Lung (tissue), 16 donors: ENCODE measurements around the gene NIPSNAP3A. TPM values are rescaled to one million over a fixed set of nuclear protein-coding genes. Genes with fewer than 3 reads are reported as not detected.
"Not testable (repeated sequence)": the region's sequence is repeated elsewhere in the genome, so short reads cannot be mapped to it uniquely, and the experiment has no call there.

Experiments
- ATAC-seq: fragments of 200-7000 bp; cut with Tn5 transposase; one replicate; pipeline ENCODE4 v1.9.1; 2020; ENCODE audit warnings: moderate number of reproducible peaks; ENCODE audit not compliant: insufficient read depth, low FRiP score
- DNase-seq, 3 donors: peaks; one replicate each; pipeline ENCODE4 v3.0.0-alpha.2; 2013 to 2017
- H3K27ac ChIP-seq, 2 donors: one replicate each; pipeline ENCODE4 v1.5.1; 2013; ENCODE audit warnings: mild to moderate bottlenecking in 2 of 2, moderate library complexity in 2 of 2, control low read depth in 1 of 2, inconsistent platforms in 1 of 2, low read depth in 1 of 2, low read length in 1 of 2
- H3K27me3 ChIP-seq, 3 donors: one replicate each; pipeline ENCODE4 v1.5.1; 2013; ENCODE audit warnings: low read length in 2 of 3; ENCODE audit not compliant: control insufficient read depth in 3 of 3, insufficient read depth in 3 of 3
- H3K36me3 ChIP-seq, 4 donors: one replicate each; pipeline ENCODE4 v1.5.1; 2013; ENCODE audit warnings: low read length in 4 of 4, mild to moderate bottlenecking in 1 of 4, moderate library complexity in 1 of 4; ENCODE audit not compliant: control insufficient read depth in 4 of 4, insufficient read depth in 4 of 4
- H3K4me1 ChIP-seq, 5 donors: one replicate each; pipeline ENCODE4 v1.5.1; 2013; ENCODE audit warnings: low read length in 5 of 5, mild to moderate bottlenecking in 2 of 5, moderate library complexity in 1 of 5; ENCODE audit not compliant: control insufficient read depth in 5 of 5, insufficient read depth in 5 of 5
- H3K4me3 ChIP-seq: one replicate; pipeline ENCODE4 v1.5.1; 2013; ENCODE audit warnings: mild to moderate bottlenecking, control low read depth, moderate library complexity
- H3K9ac ChIP-seq, 2 donors: one replicate each; pipeline ENCODE4 v1.5.1; 2013; ENCODE audit warnings: low read length in 2 of 2, control low read depth in 1 of 2; ENCODE audit not compliant: insufficient read depth in 1 of 2
- H3K9me3 ChIP-seq, 4 donors: one replicate each; pipeline ENCODE4 v1.5.1; 2013; ENCODE audit warnings: low read length in 3 of 4, mild to moderate bottlenecking in 1 of 4, moderate library complexity in 1 of 4; ENCODE audit not compliant: control insufficient read depth in 4 of 4, insufficient read depth in 3 of 4
- CTCF ChIP-seq: IDR thresholded peaks from 2 replicates; pipeline ENCODE4 v1.5.1; 2012; ENCODE audit warnings: mild to moderate bottlenecking; ENCODE audit errors: control extremely low read depth, extremely low read depth
- WGBS, 2 donors: extraction: QIAGEN DNeasy Blood & Tissue Kit; methylation state at CpG; one replicate each; pipeline ENCODE4 v1.1.7; 2013; 5-methylcytosine and 5-hydroxymethylcytosine counted together
- long read RNA-seq, 5 donors: transcript quantifications; one replicate each; lab custom pipeline, GENCODE V29; 2026
- polyA plus RNA-seq, 2 donors: library from polyadenylated mRNA; stranded (reverse); fragments of 200-250 nt; gene quantifications; one replicate each; pipeline ENCODE4 v1.2.1, GENCODE V29; 2013
- total RNA-seq, 2 donors: library from RNA; depleted of rRNA in 1 of 2; stranded (reverse); fragments of >200 nt in 1 of 2; gene quantifications; one replicate each; pipeline ENCODE4 v1.2.1, GENCODE V29; 2014 to 2021
- donor health status: control.
- donor health status: control.
- donor health status: Bipolar disorder and iron deficiency.
- donor health status: healthy.
- donor health status: DM: yes; HTN: yes; CAD: no.

NIPSNAP3A gene
- total RNA-seq, result 10 to 100 TPM; 20.1 to 49.5 TPM
- 10 to 100 TPM; 18.9 to 23.6 TPM for polyA plus RNA-seq
- long read RNA-seq, donor 1, transcript NIPSNAP3A-201 (6 exons, 1,633 nt), result major isoform, 21 of 42 reads
- long read RNA-seq, donor 1, partial matches to known transcripts, result 20 of 42 reads
- long read RNA-seq, donor 1, other reads (novel, unspliced or antisense), result 0 of 42 reads
- long read RNA-seq, donor 2, transcript NIPSNAP3A-201 (6 exons, 1,633 nt), result major isoform, 6 of 13 reads
- long read RNA-seq, donor 2, partial matches to known transcripts, result 7 of 13 reads
- long read RNA-seq, donor 2, other reads (novel, unspliced or antisense), result 0 of 13 reads
- long read RNA-seq, donor 3, transcript NIPSNAP3A-201 (6 exons, 1,633 nt), result major isoform, 11 of 22 reads
- long read RNA-seq, donor 3, partial matches to known transcripts, result 11 of 22 reads
- long read RNA-seq, donor 3, other reads (novel, unspliced or antisense), result 0 of 22 reads
- long read RNA-seq, donor 4, transcript NIPSNAP3A-201 (6 exons, 1,633 nt), result major isoform, 7 of 15 reads
- long read RNA-seq, donor 4, partial matches to known transcripts, result 8 of 15 reads
- long read RNA-seq, donor 4, other reads (novel, unspliced or antisense), result 0 of 15 reads
- long read RNA-seq, donor 5, transcript NIPSNAP3A-201 (6 exons, 1,633 nt), result major isoform, 27 of 58 reads
- long read RNA-seq, donor 5, partial matches to known transcripts, result 31 of 58 reads
- long read RNA-seq, donor 5, other reads (novel, unspliced or antisense), result 0 of 58 reads

- Histone ChIP-seq H3K4me1 (peaks cover 0 to 14% (median 0%) of the 10 kb centered on the region in 5 donors), H3K27ac (peak within 1 kb of the TSS; percentile 92 to 93), H3K27me3 (no peaks in the 10 kb centered on the region), H3K4me3 (peak within 1 kb of the TSS; percentile 97), H3K9me3 (no peaks in the 10 kb centered on the region), H3K36me3 (peaks cover 0 to 8% (median 4%) of the 10 kb centered on the region in 4 donors), H3K9ac (peak within 1 kb of the TSS; percentile 88 to 95)
- peak; percentile 89 to 93 (median 92) for DNase-seq
- 0% methylated on average over 68 to 71 of the region's 71 CpGs for WGBS, 2 donors
- TF ChIP-seq CTCF, result no peak
- peak; percentile 93 for ATAC-seq
Measured at GRCh38 chr9:104747565-104748358, at the start of gene NIPSNAP3A. NIPSNAP3A (plus strand) TSS chr9:104747683; CDS start chr9:104747793, 110 bp downstream.

- Histone ChIP-seq H3K36me3 (no peaks in the 10 kb centered on the region), H3K4me1 (no peaks in the 10 kb centered on the region), H3K9me3 (no peaks in the 10 kb centered on the region), H3K4me3 (no peak overlapping the region), H3K27ac (no peak overlapping the region), H3K27me3 (no peaks in the 10 kb centered on the region), H3K9ac (no peak overlapping the region)
- TF ChIP-seq CTCF, result no peak
- ATAC-seq, result no peak
- 86 to 93% methylated on average over 3 of the region's 3 CpGs for WGBS, 2 donors
- no peak for DNase-seq
Measured at GRCh38 chr9:104700306-104700705, 47.2 kb upstream of the NIPSNAP3A start.

GRCh38 chr9:104708737-104709136 is 38.7 kb upstream of the NIPSNAP3A start:
- not testable (repeated sequence) for H3K9ac ChIP-seq, H3K4me3 ChIP-seq, DNase-seq, H3K27me3 ChIP-seq, H3K4me1 ChIP-seq, H3K36me3 ChIP-seq, H3K27ac ChIP-seq, H3K9me3 ChIP-seq, ATAC-seq
- WGBS, 2 donors, result 39 to 59% methylated on average over 1 of the region's 1 CpG
